Measurements from ENCODE around the gene SLAMF6.

DNA sequence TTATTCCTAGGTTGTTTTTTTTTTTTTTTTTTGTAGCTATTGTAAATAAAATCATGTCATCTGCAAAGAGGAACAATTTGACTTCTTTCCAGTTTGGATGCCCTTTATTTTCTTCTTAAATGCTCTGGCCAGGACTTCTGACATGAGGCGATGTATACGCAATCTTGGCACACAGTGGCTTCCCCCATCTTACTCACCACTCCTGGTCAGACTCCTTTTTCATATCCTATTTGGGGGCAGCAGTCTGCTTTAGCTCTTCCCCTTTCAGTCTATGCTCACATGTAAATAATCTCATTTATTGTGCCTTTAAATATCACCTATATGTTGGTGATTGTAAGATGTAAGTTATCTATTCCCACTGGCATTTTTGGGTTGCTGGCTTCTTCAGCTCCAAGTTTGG is 56.1 kb downstream of the SLAMF6 start:
- TF ChIP-seq CTCF (IDR thresholded peaks at IDR 0.05) = no peak
- TF ChIP-seq POLR2A (IDR thresholded peaks at IDR 0.05) = no peak

Data from testis (tissue), 2 donors.